ENCODE data around the gene SURF6. TPM values are rescaled to one million over a fixed set of nuclear protein-coding genes. Genes with fewer than 3 reads are reported as not detected.

Gene SURF6
- total RNA-seq, 2 experiments from 2014 or later = 19.2 to 27.8 TPM

- no peaks in the 10 kb centered on the region for H4K20me1 ChIP-seq (ENCODE audit: insufficient read depth, low read length)
- no peaks in the 10 kb centered on the region for H3K79me2 ChIP-seq (ENCODE audit: insufficient read depth, low read depth, low read length)
- no TSS peak for BruUV-seq (replicated peaks)
- no peaks in the 10 kb centered on the region for H3K4me1 ChIP-seq (ENCODE audit: insufficient read depth, low read length, poor library complexity, severe bottlenecking)
- POLR2A ChIA-PET = no interaction called here
- H3K36me3 ChIP-seq (ENCODE audit: insufficient read depth, low read length) = no peaks in the 10 kb centered on the region
- no peak for DNase-seq (ENCODE audit: low spot score)
- 0 out of 2 replicates have a peak, but pooled peaks cover 7% of the 10 kb centered on the region for H3K9me3 ChIP-seq (ENCODE audit: low read length)
- no peak overlapping the region for H3K4me3 ChIP-seq (ENCODE audit: low read depth, low read length, poor library complexity, severe bottlenecking)
- H3K4me2 ChIP-seq (ENCODE audit: low read length) = no peak overlapping the region
- no peak overlapping the region for H3K27ac ChIP-seq (ENCODE audit: low read depth, low read length, poor library complexity, severe bottlenecking)
- CTCF ChIA-PET (ENCODE audit: unreplicated experiment) = interaction anchor here (0.5 to 0.6 kb wide), 2 partner anchors 19 to 316 kb away, joined by 3 read pairs; no protein-coding TSS in a partner anchor
- TF ChIP-seq EZH2phosphoT487 (IDR thresholded peaks at IDR 0.05; ENCODE audit: borderline replicate concordance, low read depth, low read length) = no peak
- TF ChIP-seq, protein P1, sequence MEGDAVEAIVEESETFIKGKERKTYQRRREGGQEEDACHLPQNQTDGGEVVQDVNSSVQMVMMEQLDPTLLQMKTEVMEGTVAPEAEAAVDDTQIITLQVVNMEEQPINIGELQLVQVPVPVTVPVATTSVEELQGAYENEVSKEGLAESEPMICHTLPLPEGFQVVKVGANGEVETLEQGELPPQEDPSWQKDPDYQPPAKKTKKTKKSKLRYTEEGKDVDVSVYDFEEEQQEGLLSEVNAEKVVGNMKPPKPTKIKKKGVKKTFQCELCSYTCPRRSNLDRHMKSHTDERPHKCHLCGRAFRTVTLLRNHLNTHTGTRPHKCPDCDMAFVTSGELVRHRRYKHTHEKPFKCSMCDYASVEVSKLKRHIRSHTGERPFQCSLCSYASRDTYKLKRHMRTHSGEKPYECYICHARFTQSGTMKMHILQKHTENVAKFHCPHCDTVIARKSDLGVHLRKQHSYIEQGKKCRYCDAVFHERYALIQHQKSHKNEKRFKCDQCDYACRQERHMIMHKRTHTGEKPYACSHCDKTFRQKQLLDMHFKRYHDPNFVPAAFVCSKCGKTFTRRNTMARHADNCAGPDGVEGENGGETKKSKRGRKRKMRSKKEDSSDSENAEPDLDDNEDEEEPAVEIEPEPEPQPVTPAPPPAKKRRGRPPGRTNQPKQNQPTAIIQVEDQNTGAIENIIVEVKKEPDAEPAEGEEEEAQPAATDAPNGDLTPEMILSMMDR (conservative IDR thresholded peaks at IDR 0.05; ENCODE audit: low read length) = no peak
- intact Hi-C loops (cut with micrococcal nuclease; ENCODE audit: unreplicated experiment) = no loop called here
- no peaks in the 10 kb centered on the region for H3K9me2 ChIP-seq (ENCODE audit: insufficient read depth, low read length)
- H2AFZ ChIP-seq (ENCODE audit: low read length) = no peak overlapping the region
These were observed 48.8 kb upstream of the SURF6 start for GRCh38 chr9:133384736-133385321.

GRCh38 chr9:133383438-133383837 is 47.5 kb upstream of the SURF6 start:
- Histone ChIP-seq H3K4me2 (ENCODE audit: low read length) (no peak overlapping the region), H3K4me3 (ENCODE audit: low read depth, low read length, poor library complexity, severe bottlenecking) (no peak overlapping the region), H4K20me1 (ENCODE audit: insufficient read depth, low read length) (no peaks in the 10 kb centered on the region), H3K9me2 (ENCODE audit: insufficient read depth, low read length) (no peaks in the 10 kb centered on the region), H3K36me3 (ENCODE audit: insufficient read depth, low read length) (no peaks in the 10 kb centered on the region), H3K27ac (ENCODE audit: low read depth, low read length, poor library complexity, severe bottlenecking) (no peak overlapping the region), H3K79me2 (ENCODE audit: insufficient read depth, low read depth, low read length) (no peaks in the 10 kb centered on the region), H2AFZ (ENCODE audit: low read length) (no peak overlapping the region), H3K4me1 (ENCODE audit: insufficient read depth, low read length, poor library complexity, severe bottlenecking) (no peaks in the 10 kb centered on the region), H3K9me3 (ENCODE audit: low read length) (0 out of 2 replicates have a peak, but pooled peaks cover 7% of the 10 kb centered on the region)
- BruUV-seq (replicated peaks) = no TSS peak
- DNase-seq (ENCODE audit: low spot score) = no peak
- POLR2A ChIA-PET = no interaction called here
- no peak for TF ChIP-seq EZH2phosphoT487 (IDR thresholded peaks at IDR 0.05; ENCODE audit: borderline replicate concordance, low read depth, low read length)
- TF ChIP-seq, protein P1 (conservative IDR thresholded peaks at IDR 0.05; ENCODE audit: low read length) = no peak
- intact Hi-C loops (cut with micrococcal nuclease; ENCODE audit: unreplicated experiment) = no loop called here
- CTCF ChIA-PET (ENCODE audit: unreplicated experiment) = no interaction called here

DNA sequence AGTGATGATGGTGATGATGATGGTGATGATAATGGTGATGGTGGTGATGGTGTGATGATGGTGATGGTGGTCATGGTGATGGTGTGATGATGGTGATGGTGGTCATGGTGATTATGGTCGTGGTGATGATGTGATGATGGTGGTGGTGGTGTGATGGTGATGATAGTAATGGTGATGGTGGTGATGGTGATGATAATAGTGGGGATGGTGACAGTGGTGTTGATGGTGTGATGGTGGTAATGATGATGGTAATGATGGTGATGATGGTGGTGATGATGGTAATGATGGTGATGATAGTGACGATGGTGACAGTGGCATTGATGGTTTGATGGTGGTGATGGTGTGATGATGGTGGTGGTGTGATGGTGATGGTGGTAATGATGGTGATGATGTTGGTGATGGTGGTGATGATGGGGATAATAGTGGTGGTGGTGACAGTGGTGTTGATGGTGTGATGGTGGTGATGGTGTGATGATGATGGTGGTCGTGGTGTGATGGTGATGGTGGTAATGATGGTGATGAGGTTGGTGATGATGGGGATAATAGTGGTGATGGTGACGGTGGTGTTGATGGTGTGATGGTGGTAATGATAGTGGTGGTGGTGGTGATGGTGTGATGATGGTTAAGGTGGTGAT is 46.6 kb upstream of the SURF6 start:
- H2AFZ ChIP-seq (ENCODE audit: low read length) = no peak overlapping the region
- TF ChIP-seq, protein P1 (conservative IDR thresholded peaks at IDR 0.05; ENCODE audit: low read length) = no peak
- no peak for TF ChIP-seq EZH2phosphoT487 (IDR thresholded peaks at IDR 0.05; ENCODE audit: borderline replicate concordance, low read depth, low read length)
- BruUV-seq (replicated peaks) = no TSS peak
- ChIA-PET POLR2A (no interaction called here), CTCF (ENCODE audit: unreplicated experiment) (no interaction called here)
- no peaks in the 10 kb centered on the region for H3K9me2 ChIP-seq (ENCODE audit: insufficient read depth, low read length)
- H3K79me2 ChIP-seq (ENCODE audit: insufficient read depth, low read depth, low read length) = no peaks in the 10 kb centered on the region
- H3K36me3 ChIP-seq (ENCODE audit: insufficient read depth, low read length) = no peaks in the 10 kb centered on the region
- H4K20me1 ChIP-seq (ENCODE audit: insufficient read depth, low read length) = no peaks in the 10 kb centered on the region
- H3K27ac ChIP-seq (ENCODE audit: low read depth, low read length, poor library complexity, severe bottlenecking) = no peak overlapping the region
- no peak overlapping the region for H3K4me2 ChIP-seq (ENCODE audit: low read length)
- H3K9me3 ChIP-seq (ENCODE audit: low read length) = 0 out of 2 replicates have a peak, but pooled peaks cover 7% of the 10 kb centered on the region
- no peaks in the 10 kb centered on the region for H3K4me1 ChIP-seq (ENCODE audit: insufficient read depth, low read length, poor library complexity, severe bottlenecking)
- no peak for DNase-seq (ENCODE audit: low spot score)
- intact Hi-C loops (cut with micrococcal nuclease; ENCODE audit: unreplicated experiment) = no loop called here
- no peak overlapping the region for H3K4me3 ChIP-seq (ENCODE audit: low read depth, low read length, poor library complexity, severe bottlenecking)

All from OCI-LY7 (cell line).